Epidermal melanocyte (primary cell): Measurements from ENCODE around the gene PPP2R3B.
"Not testable (repeated sequence)": the region's sequence is repeated elsewhere in the genome, so short reads cannot be mapped to it uniquely, and the experiment has no call there.

Experiments
- DNase-seq: peaks from one replicate; pipeline ENCODE4 v3.0.0; 2011; ENCODE audit warnings: low spot score; ENCODE audit not compliant: insufficient read length

The PPP2R3B gene

DNA sequence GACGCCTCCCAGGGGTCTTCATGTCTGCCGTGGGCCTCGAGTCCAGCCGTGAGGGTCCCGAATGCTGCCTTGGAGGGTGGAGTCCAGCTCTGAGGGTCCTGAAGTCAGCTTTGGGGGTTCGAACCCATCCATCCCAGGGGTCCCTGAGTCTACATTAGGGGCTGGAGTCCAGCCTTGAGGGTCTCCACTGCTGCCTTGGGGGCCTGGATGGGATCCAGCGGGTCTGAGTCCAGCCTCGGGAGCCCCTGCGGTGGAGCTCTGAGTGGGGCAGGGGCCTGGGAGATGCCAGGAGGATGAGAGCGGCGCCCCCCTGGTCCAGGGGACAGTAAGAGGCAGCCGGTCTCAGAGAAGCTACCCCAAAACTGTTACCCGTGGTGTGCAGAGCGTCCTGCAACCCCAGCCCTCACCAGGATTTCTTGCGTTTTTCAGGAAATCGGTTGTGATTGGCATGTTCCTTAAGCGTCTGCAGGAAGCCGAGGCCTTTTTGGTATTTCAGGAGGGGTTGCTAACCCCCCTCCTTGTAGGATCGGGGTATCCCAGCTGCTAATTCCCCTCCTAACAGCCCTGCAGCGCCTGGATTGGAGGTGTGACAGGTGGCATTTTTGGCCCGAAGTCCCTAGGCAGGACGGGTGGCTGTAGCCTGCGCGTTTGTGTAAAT is 66.5 kb downstream of the PPP2R3B start:
- no peak for DNase-seq

DNA sequence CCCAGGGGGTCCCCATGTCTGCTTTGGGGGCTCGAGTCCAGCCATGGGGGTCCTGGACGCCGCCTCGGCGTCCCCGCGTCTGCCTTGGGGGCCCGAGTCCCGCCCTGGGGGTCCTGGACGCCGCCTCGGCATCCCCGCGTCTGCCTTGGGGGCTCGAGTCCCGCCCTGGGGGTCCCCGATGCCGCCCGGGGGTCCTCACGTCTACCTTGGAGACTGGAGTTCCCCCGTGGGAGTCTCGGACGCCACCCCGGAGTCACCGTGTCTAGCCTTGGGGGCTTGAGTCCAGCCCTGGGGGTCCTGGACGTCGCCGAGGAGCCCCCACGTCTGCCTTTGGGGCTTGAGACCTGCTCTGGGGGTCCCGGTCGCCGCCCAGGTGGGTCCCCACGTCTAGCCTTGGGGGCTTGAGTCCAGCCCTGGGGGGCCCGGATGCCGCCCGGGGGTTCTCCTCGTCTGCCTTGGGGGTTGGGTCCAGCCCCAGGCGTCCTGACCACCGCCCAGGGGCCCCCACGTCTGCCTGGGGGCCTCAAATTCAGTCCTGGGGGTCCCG is 67.1 kb downstream of the PPP2R3B start:
- DNase-seq: no peak

GRCh38 chrX:318739-319578 is 67.7 kb downstream of the PPP2R3B start, which contains the start of gene GTPBP6:
TSS of gene GTPBP6 (minus strand) at chrX:318796. CDS start at chrX:318787, 9 bp downstream.
- peak; percentile 99 for DNase-seq

- DNase-seq: peak; percentile 99
Measured at GRCh38 chrX:318068-318738, 68.5 kb downstream of the PPP2R3B start.

- DNase-seq: peak; percentile 83
Measured at GRCh38 chrX:317424-318067, 69.2 kb downstream of the PPP2R3B start.

DNA sequence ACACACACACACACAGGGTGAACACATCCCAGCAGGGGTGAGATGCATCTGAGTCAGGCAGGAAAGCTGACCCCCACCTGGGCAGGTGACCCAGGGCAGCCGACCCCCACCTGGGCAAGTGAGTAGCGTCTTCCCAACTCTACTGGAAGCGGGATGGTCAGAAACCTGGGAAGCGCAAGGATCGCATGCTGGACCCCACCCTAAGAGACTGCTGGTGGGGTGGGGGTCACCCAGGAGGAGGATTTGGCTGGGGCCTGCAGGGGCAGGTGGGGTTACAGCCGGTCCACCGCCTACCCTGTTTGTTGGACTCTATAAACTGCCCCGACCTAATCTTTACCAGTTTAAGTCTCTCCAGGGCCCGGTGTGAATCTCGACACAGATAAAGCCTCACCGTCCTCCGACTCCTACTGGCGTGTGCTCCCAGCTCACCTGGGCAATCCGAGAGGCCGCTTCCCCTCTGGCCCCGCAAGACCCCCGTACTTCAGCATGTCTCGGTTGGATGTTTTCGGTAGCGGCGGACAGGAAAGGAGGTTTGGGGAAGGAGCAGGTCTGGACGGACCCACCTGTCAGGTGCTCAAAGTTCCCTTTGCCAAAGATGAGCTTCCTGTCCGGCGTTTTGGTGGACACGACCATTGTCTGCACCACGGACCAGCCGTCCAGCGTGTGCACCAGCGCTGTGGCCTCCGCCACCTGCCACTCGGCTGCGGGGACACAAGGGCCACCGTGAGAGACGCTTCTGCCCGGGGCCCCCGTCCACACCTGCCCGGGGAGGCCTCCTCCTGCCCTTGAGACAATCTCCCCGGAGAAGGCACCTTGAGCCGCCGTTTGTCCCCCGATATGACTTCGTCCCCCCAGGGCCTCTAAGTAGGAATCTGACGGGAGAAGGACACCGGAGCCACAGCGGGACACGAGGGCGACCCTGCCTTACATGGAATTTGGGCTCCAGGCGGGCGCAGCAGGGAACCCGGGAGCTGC is 70.1 kb downstream of the PPP2R3B start:
- DNase-seq: no peak

DNA sequence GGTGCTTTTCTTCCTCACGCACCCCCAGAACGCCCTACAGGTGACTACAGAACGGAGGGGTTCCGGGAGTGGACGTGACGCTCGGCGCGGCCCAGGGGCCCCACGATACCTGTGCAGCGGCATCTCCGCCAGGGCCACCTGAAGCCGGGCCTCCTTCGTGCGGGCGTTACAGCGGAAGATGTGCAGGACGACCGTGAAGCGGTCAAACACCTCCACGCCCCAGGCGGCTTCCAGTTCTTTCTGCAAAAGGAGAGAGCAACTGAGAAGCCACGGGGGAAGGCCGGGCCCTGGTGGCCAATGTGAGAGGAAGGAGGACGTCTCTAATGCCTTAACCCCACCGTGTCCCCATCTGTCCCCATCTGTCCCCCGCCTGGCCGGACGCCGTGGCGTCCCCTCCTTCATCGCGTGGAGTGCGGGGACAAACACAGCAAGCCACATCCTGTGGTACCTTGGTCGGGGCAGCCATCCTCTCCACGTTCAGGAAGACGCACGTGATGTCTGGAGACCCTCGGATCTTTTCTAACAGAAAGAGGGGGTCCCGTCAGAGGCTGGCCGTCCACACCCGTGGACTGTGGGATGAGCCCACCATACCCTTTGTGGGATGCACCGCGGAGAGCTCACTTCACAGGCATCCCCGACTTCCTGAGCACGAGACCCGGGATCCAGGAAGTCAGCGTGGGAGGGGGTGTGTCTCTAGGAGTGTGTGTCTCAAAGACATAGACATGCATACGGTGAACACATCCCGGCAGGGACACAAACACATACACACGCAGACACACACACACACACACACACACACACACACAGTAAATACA is 71.7 kb downstream of the PPP2R3B start:
- no peak for DNase-seq

DNA sequence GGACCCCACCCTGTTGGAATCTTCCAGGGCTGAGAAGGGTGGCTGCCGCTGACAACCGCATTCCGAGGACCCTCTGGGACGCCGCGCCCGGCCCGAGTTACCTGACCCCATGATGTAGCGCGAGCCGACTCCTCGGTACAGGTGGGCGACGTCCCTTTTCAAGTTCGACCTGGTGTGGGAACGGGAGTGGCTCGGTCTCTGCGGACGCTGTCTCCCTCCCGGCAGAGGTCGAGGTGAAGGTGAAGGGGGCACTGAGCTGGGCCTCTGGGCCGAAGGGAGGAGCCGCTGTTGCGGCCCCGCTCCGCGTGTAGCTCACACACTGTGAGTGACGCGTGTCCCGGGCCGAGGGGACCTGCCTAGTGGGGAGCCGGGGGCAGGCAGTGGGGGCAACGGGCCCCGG is 72.7 kb downstream of the PPP2R3B start:
- DNase-seq: no peak

- DNase-seq: no peak
Measured at GRCh38 chrX:313546-313945, 73.2 kb downstream of the PPP2R3B start.

DNA sequence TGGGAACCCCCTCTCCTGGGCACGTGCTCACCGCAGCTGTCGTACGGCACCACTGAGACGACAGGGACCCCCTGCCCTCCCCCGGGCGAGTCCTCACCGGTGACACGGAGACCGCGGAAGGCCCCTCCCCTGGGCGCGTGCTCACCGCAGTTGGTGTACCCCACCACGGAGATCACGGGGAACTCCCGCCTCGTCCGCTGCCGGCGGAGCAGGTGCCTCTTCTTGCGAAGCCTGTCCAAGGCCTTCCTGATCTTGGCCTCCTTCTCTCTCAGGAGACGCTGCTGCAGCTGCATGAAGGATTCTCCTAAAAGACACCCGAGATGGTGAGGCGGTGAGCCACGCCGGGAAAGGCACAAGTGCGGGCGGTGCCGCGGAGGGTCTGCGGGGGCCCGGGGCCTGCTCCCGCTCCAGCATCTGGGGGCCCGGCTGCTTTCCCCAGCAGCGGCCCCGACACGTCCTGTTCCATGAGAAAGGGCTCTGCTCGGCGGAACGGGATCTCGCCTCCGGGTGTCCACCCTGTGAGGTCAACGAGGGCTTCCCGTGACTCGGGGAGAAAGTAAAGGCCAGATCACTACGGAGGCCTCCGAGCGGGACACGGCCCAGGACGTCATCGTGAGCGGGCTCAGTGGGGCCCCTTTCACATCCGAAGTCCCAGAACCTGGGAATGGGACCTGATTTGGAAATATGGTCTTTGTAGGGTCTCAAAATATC is 73.9 kb downstream of the PPP2R3B start:
- DNase-seq: no peak

GRCh38 chrX:311156-312129 is 75.3 kb downstream of the PPP2R3B start:
- DNase-seq: peak; percentile 14

- DNase-seq: peak; percentile 7
Measured at GRCh38 chrX:310621-311155, 76.0 kb downstream of the PPP2R3B start.

- DNase-seq: no peak
Measured at GRCh38 chrX:308821-309520, 77.7 kb downstream of the PPP2R3B start.

DNA sequence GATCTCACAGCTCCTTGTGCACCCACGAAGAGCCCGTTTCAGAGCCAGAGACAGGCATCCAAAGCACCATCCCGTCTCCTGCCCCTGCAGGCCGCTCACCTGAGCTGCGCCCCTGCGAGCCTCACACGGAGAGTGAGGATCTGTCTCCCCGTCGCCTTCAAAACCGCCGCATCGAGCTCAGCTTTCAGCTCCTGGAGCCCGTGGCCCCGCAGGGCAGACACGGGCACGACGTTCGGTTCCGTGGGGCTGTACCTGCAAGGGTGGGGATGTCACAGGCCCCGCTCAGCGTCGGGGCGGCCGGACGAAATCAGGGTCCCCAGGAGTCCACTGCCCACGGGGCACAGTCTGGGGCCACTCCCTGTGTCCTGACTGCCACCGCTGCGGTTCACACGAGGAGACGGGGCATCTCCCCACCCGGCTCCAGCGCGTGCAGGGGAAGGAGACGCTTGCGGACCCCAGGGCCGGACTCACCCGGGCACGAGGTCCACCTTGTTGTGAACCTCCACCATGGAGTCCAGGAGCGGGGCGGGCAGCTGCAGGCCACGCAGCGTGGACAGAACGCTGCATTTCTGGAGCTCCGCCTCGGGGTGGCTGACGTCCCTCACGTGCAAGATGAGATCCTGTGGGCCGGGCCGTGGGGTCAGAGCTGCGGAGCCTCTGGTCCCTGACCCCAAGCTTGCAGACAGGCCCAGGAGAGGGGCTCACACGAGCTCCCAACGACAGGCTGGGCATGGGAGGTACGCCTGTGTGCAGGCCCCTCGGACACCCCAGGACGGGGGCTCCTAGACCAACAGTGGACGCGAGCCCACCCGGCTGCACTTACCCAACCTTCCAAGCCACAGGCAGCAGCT is 79.2 kb downstream of the PPP2R3B start:
- DNase-seq: peak; percentile 17

- DNase-seq: not testable (repeated sequence)
Measured at GRCh38 chrX:306614-307251, 80.0 kb downstream of the PPP2R3B start.
